Gastrocnemius medialis (tissue), 4 donors: ENCODE data around the gene CD33. TPM values are rescaled to one million over a fixed set of nuclear protein-coding genes. Genes with fewer than 3 reads are reported as not detected.
"Not testable (repeated sequence)": the region's sequence is repeated elsewhere in the genome, so short reads cannot be mapped to it uniquely, and the experiment has no call there.

Experiments used
- ATAC-seq, 2 donors: fragments of 150-250 bp; one replicate each; pipeline ENCODE4 v1.9.1; 2016
- DNase-seq, 2 donors: peaks; one replicate each; pipeline ENCODE4 v3.0.0-alpha.2; 2019
- H3K27ac ChIP-seq, 4 donors: fragments of 200-600 bp; sonication (generic); 1 replicate in 1 of 4; 2 replicates in 3 of 4; pipeline ENCODE4 v1.5.1; 2016 to 2018; ENCODE audit warnings: mild to moderate bottlenecking in 2 of 4, moderate library complexity in 1 of 4
- H3K27me3 ChIP-seq, 3 donors: fragments of 200-600 bp; sonication (generic) in 2 of 3; 1 replicate in 1 of 3; 2 replicates in 2 of 3; pipeline versions ENCODE4 v1.5.1 to v1.6.0; 2016 to 2019; ENCODE audit warnings: mild to moderate bottlenecking in 1 of 3, moderate library complexity in 1 of 3
- H3K36me3 ChIP-seq, 2 donors: fragments of 200-600 bp; sonication (generic) in 1 of 2; one replicate each; pipeline ENCODE4 v1.5.1; 2017 to 2018
- H3K4me1 ChIP-seq, 2 donors: fragments of 200-600 bp; sonication (generic) in 1 of 2; one replicate each; pipeline ENCODE4 v1.5.1; 2016 to 2017; ENCODE audit warnings: mild to moderate bottlenecking in 2 of 2
- H3K4me3 ChIP-seq, 4 donors: fragments of 200-600 bp; sonication (generic) in 3 of 4; 1 replicate in 1 of 4; 2 replicates in 3 of 4; pipeline ENCODE4 v1.5.1; 2016 to 2019; ENCODE audit warnings: mild to moderate bottlenecking in 2 of 4
- H3K9me3 ChIP-seq, 3 donors: fragments of 200-600 bp; sonication (generic) in 2 of 3; 1 replicate in 1 of 3; 2 replicates in 2 of 3; pipeline ENCODE4 v1.5.1; 2016 to 2019
- POLR2A ChIP-seq, 2 donors: fragments of 450-650 bp; IDR thresholded peaks; one replicate each; pipeline ENCODE4 v1.6.1; 2017; ENCODE audit warnings: antibody characterized with exemption in 2 of 2, mild to moderate bottlenecking in 2 of 2, moderate library complexity in 2 of 2
- in situ Hi-C, 4 donors: fragments of 200-750 bp; cut with MboI; loops; one replicate each; pipeline versions ENCODE4 v1.15.0 to v1.8.0; 2017; ENCODE audit warnings: low sequenced_read_pairs in 4 of 4
- intact Hi-C: fragments of 100-400 bp; cut with DNase I; formaldehyde crosslinking; loops from one replicate; pipeline ENCODE4 v1.15.1; 2023; ENCODE audit warnings: low total_unique reads
- total RNA-seq, 4 donors: library from RNA; depleted of rRNA; stranded (reverse); fragments of >200 nt; gene quantifications; one replicate each; pipeline versions ENCODE4 v1.1.0 to v1.2.3, GENCODE V29; 2016
- TF ChIP-seq, protein P1 (sequence below), 5 experiments: fragments of 450-650 bp in 3 of 5; fragments of 200-600 bp in 2 of 5; sonication (generic) in 2 of 5; IDR thresholded peaks in 4 of 5; conservative IDR thresholded peaks in 1 of 5; 1 replicate in 4 of 5; 2 replicates in 1 of 5; pipeline ENCODE4 v1.5.1; 2016 to 2019; ENCODE audit warnings: antibody characterized with exemption in 5 of 5, mild to moderate bottlenecking in 3 of 5, moderate library complexity in 3 of 5

Gene CD33
- total RNA-seq, 4 donors from 2014 or later: 0.71 to 2.3 (median 2.1) TPM; not detected in 1

- no peaks in the 10 kb centered on the region for H3K4me1 ChIP-seq
- H3K4me3 ChIP-seq: no peak overlapping the region
- TF ChIP-seq POLR2A (IDR thresholded peaks at IDR 0.05): no peak
- TF ChIP-seq, protein P1, sequence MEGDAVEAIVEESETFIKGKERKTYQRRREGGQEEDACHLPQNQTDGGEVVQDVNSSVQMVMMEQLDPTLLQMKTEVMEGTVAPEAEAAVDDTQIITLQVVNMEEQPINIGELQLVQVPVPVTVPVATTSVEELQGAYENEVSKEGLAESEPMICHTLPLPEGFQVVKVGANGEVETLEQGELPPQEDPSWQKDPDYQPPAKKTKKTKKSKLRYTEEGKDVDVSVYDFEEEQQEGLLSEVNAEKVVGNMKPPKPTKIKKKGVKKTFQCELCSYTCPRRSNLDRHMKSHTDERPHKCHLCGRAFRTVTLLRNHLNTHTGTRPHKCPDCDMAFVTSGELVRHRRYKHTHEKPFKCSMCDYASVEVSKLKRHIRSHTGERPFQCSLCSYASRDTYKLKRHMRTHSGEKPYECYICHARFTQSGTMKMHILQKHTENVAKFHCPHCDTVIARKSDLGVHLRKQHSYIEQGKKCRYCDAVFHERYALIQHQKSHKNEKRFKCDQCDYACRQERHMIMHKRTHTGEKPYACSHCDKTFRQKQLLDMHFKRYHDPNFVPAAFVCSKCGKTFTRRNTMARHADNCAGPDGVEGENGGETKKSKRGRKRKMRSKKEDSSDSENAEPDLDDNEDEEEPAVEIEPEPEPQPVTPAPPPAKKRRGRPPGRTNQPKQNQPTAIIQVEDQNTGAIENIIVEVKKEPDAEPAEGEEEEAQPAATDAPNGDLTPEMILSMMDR (IDR thresholded peaks at IDR 0.05 in 4 of 5, conservative IDR thresholded peaks at IDR 0.05 in 1 of 5): no peak
- H3K9me3 ChIP-seq: no peaks in the 10 kb centered on the region
- intact Hi-C loops: no loop called here
- H3K27ac ChIP-seq: no peak overlapping the region
- DNase-seq: no peak
- H3K36me3 ChIP-seq: no peaks in the 10 kb centered on the region
- ATAC-seq: no peak
- in situ Hi-C loops: no loop called here
- no peaks in the 10 kb centered on the region for H3K27me3 ChIP-seq
Measured at GRCh38 chr19:51204321-51204720, 20.6 kb upstream of the CD33 start.

DNA sequence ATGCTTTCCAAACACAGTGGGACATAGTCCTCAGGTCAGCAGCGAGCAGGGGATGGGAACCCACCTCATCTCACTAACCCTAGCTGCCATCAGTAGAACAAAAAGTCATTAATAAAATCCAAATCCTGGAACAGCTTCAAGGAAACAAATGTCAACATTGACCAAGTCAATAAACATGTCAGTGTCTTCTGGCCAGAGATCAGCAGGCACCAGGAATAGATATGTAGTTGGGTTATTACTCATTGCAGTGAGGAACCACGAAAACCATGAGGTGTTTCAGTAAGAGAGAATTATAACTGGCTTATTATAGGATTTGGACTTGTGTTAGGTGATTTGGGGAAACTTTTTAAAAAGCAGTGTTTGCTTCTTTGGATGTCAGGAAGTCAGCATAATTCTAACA is 17.1 kb upstream of the CD33 start:
- ATAC-seq: no peak

GRCh38 chr19:51210191-51210784 is 14.6 kb upstream of the CD33 start:
- Histone ChIP-seq H3K4me1 (no peaks in the 10 kb centered on the region), H3K27ac (no peak overlapping the region), H3K9me3 (no peaks in the 10 kb centered on the region), H3K27me3 (no peaks in the 10 kb centered on the region), H3K4me3 (no peak overlapping the region), H3K36me3 (no peaks in the 10 kb centered on the region)
- ATAC-seq (no peak), DNase-seq (no peak)
- in situ Hi-C loops: no loop called here
- TF ChIP-seq POLR2A (IDR thresholded peaks at IDR 0.05): no peak
- TF ChIP-seq, protein P1 (IDR thresholded peaks at IDR 0.05 in 4 of 5, conservative IDR thresholded peaks at IDR 0.05 in 1 of 5): no peak
- intact Hi-C loops: no loop called here

More for the DNA sequence above, 17.1 kb upstream of the CD33 start:
- no peaks in the 10 kb centered on the region for H3K9me3 ChIP-seq
- no peak for TF ChIP-seq POLR2A (IDR thresholded peaks at IDR 0.05)
- TF ChIP-seq, protein P1 (IDR thresholded peaks at IDR 0.05 in 4 of 5, conservative IDR thresholded peaks at IDR 0.05 in 1 of 5): no peak
- intact Hi-C loops (no loop called here), in situ Hi-C loops (no loop called here)
- no peak overlapping the region for H3K27ac ChIP-seq
- no peaks in the 10 kb centered on the region for H3K4me1 ChIP-seq
- no peaks in the 10 kb centered on the region for H3K36me3 ChIP-seq
- H3K4me3 ChIP-seq: no peak overlapping the region
- no peaks in the 10 kb centered on the region for H3K27me3 ChIP-seq
- DNase-seq: no peak

DNA sequence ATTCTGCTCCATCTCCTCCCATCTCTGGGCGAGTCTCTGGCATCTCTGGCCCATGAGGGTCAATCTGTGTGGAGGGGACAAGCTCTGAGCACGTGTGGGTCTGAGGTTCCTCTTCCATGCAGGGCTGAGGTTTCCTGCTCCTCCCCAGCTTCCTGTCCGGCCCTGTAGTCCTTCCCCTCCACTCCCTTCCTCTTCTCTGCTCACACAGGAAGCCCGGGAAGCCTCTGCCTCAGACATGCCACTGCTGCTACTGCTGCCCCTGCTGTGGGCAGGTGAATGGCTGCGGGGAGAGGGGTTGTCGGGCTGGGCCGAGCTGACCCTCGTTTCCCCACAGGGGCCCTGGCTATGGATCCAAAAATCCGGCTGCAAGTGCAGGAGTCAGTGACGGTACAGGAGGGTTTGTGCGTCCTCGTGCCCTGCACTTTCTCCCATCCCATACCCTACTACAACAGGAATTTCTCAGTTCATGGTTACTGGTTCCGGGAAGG is 14.0 kb upstream of the CD33 start:
- intact Hi-C loops, H3K4me1 ChIP-seq, H3K27me3 ChIP-seq, H3K36me3 ChIP-seq, ATAC-seq, H3K9me3 ChIP-seq, in situ Hi-C loops, H3K27ac ChIP-seq, H3K4me3 ChIP-seq: not testable (repeated sequence)
- peak; percentile 9 to 27 for DNase-seq

DNA sequence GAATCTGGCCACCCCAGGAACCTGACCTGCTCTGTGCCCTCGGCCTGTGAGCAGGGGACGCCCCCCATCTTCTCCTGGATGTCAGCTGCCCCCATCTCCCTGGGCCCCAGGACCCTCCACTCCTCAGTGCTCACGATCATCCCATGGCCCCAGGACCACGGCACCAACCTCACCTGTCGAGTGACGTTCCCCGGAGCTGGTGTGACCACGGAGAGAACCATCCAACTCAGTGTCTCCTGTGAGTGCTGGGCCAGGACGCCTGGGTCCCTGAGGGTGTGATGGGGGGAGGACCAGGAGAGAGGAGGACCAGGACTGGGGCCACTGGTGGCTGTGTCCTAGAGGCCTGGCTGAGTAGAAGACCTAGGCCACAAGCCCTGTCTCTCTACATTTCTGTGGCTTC is 13.0 kb upstream of the CD33 start:
- ATAC-seq: no peak
- DNase-seq: no peak

More for the DNA sequence above, 13.0 kb upstream of the CD33 start:
- no peaks in the 10 kb centered on the region for H3K4me1 ChIP-seq
- H3K9me3 ChIP-seq: no peaks in the 10 kb centered on the region
- no peak overlapping the region for H3K4me3 ChIP-seq
- no peak overlapping the region for H3K27ac ChIP-seq
- no peaks in the 10 kb centered on the region for H3K27me3 ChIP-seq
- no peaks in the 10 kb centered on the region for H3K36me3 ChIP-seq
- intact Hi-C loops (no loop called here), in situ Hi-C loops (no loop called here)
- TF ChIP-seq POLR2A (IDR thresholded peaks at IDR 0.05): no peak
- TF ChIP-seq, protein P1 (IDR thresholded peaks at IDR 0.05 in 4 of 5, conservative IDR thresholded peaks at IDR 0.05 in 1 of 5): no peak
